AG04450 (cell line): ENCODE measurements around the gene KRTAP5-11. TPM values are rescaled to one million over a fixed set of nuclear protein-coding genes. Genes with fewer than 3 reads are reported as not detected.

ENCODE experiments used
- CTCF ChIA-PET: fragments of 300-600, 350-600 bp; formaldehyde crosslinking; extraction: SDS; loops from one replicate; lab custom pipeline; 2022; ENCODE audit warnings: antibody characterized with exemption, inconsistent platforms; lab: Charles Lee
- POLR2A ChIA-PET: fragments of 350-600 bp; formaldehyde crosslinking; extraction: SDS; loops from one replicate; lab custom pipeline; 2021; ENCODE audit warnings: antibody characterized with exemption, inconsistent platforms; lab: Yijun Ruan, JAX
- DNase-seq: peaks from one replicate; pipeline ENCODE4 v3.0.0-alpha.2; 2011; ENCODE audit warnings: low read depth, low spot score
- H3K27ac ChIP-seq: one replicate; pipeline ENCODE4 v1.5.1; 2012; ENCODE audit warnings: low read depth, low read length, control low read depth
- H3K27me3 ChIP-seq: one replicate; pipeline ENCODE4 v1.6.0; 2012; ENCODE audit warnings: low read length; ENCODE audit not compliant: control insufficient read depth, insufficient read depth
- H3K4me3 ChIP-seq: 2 replicates; pipeline ENCODE4 v1.5.1; 2011; ENCODE audit warnings: mild to moderate bottlenecking, low read depth, low read length, control low read depth
- H3K9me3 ChIP-seq: 2 replicates; pipeline ENCODE4 v1.5.1; 2012; ENCODE audit warnings: low read length; ENCODE audit not compliant: control insufficient read depth, insufficient read depth
- polyA plus RNA-seq: library from polyadenylated mRNA; depleted of rRNA; stranded (reverse); fragments of >200 nt; gene quantifications from 2 replicates; pipeline ENCODE4 v1.2.3, GENCODE V29; 2011
- TF ChIP-seq, protein P1 (sequence below): IDR thresholded peaks from 2 replicates; pipeline ENCODE4 v1.5.1; 2011; ENCODE audit warnings: low read depth, low read length, control low read depth, inconsistent platforms

KRTAP5-11 gene
- polyA plus RNA-seq, 1 experiment, result not detected

- H3K4me3 ChIP-seq, result no peak overlapping the region
- no peak overlapping the region for H3K27ac ChIP-seq
- peaks cover 2% of the 10 kb centered on the region for H3K27me3 ChIP-seq
- TF ChIP-seq, protein P1, sequence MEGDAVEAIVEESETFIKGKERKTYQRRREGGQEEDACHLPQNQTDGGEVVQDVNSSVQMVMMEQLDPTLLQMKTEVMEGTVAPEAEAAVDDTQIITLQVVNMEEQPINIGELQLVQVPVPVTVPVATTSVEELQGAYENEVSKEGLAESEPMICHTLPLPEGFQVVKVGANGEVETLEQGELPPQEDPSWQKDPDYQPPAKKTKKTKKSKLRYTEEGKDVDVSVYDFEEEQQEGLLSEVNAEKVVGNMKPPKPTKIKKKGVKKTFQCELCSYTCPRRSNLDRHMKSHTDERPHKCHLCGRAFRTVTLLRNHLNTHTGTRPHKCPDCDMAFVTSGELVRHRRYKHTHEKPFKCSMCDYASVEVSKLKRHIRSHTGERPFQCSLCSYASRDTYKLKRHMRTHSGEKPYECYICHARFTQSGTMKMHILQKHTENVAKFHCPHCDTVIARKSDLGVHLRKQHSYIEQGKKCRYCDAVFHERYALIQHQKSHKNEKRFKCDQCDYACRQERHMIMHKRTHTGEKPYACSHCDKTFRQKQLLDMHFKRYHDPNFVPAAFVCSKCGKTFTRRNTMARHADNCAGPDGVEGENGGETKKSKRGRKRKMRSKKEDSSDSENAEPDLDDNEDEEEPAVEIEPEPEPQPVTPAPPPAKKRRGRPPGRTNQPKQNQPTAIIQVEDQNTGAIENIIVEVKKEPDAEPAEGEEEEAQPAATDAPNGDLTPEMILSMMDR, result no peak
- POLR2A ChIA-PET, result no interaction called here
- CTCF ChIA-PET, result no interaction called here
- no peak for DNase-seq
- no peaks in the 10 kb centered on the region for H3K9me3 ChIP-seq
These were observed 16.5 kb downstream of the KRTAP5-11 start for GRCh38 chr11:71566081-71566620.

DNA sequence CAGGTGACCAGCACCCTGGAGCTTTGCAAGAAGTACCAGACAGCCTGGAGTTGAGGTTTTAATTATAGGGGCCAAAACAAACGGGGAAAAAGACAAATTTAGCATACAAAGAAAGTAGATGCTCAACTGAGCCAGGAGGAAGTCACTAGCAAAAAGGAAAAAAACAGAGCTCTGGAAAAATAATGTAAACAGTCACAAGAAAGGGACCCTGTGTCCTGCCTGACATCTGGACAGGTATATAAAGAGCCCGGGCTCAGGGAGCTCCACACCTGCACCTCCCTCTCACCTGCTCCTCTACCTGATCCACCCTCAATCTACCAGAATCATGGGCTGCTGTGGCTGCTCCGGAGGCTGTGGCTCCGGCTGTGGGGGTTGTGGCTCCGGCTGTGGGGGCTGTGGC lies 17.4 kb downstream of the KRTAP5-11 start, which contains the start of gene KRTAP5-10:
TSS of gene KRTAP5-10 (plus strand) at position 301 of the 400 bp plus-strand sequence. CDS start at position 326, 25 bp downstream.
- Histone ChIP-seq H3K27me3 (peaks cover 2% of the 10 kb centered on the region), H3K4me3 (no peak within 1 kb of the TSS), H3K27ac (no peak within 1 kb of the TSS), H3K9me3 (no peaks in the 10 kb centered on the region)
- TF ChIP-seq, protein P1, result no peak
- ChIA-PET POLR2A (no interaction called here), CTCF (no interaction called here)
- DNase-seq, result no peak

GRCh38 chr11:71564430-71564829 lies 18.2 kb downstream of the KRTAP5-11 start:
- DNase-seq, result no peak
- ChIA-PET CTCF (no interaction called here), POLR2A (no interaction called here)
- Histone ChIP-seq H3K9me3 (no peaks in the 10 kb centered on the region), H3K4me3 (no peak overlapping the region), H3K27ac (no peak overlapping the region), H3K27me3 (peaks cover 2% of the 10 kb centered on the region)
- TF ChIP-seq, protein P1, result no peak

DNA sequence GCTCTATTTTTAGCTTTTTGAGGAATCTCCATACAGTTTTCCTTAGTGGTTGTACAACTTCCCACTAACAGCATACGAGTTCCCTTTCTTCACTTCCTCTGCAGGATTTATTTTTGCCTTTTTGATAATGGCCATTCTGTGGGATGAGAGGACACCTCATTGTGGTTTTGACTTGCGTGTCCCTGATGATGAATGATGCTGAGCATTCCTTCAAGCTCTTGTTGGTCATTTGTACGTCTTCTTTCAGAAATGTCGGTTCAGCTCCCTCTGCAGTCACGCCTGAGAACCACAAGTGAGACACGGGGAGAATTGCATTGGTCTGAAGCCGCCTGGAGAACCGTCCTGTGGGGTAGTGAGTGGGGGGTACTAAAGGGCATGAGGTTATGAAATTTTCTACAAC lies 19.3 kb downstream of the KRTAP5-11 start:
- no peak for DNase-seq
- H3K27me3 ChIP-seq, result peaks cover 6% of the 10 kb centered on the region
- no peak overlapping the region for H3K4me3 ChIP-seq
- TF ChIP-seq, protein P1, result peak; percentile 41
- H3K9me3 ChIP-seq, result no peaks in the 10 kb centered on the region
- H3K27ac ChIP-seq, result no peak overlapping the region
- ChIA-PET POLR2A (no interaction called here), CTCF (interaction anchor here (0.8 kb wide), 1 partner anchor 181 kb away, joined by 3 read pairs; no protein-coding TSS in a partner anchor)

DNA sequence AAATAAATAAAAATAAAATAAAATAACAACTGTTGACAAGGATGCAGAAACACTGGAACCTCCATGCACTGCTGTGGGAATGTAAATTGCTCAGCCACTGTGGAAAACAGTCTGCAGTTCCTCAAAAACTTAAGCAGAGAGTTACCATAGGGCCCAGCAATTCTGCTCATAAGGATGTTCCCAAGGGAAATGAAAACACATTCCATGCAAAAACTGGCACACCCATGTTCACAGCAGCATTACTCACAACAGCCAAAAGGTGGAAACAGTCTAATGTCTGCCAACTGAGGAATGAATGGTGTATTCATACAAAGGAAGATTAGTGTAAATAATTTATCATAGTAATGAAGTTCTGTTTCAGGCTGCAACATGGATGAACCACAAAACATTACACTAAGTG lies 20.6 kb downstream of the KRTAP5-11 start:
- DNase-seq, result no peak
- CTCF ChIA-PET, result no interaction called here
- Histone ChIP-seq H3K27ac (no peak overlapping the region), H3K27me3 (peaks cover 4% of the 10 kb centered on the region), H3K9me3 (no peaks in the 10 kb centered on the region), H3K4me3 (no peak overlapping the region)
- TF ChIP-seq, protein P1, result no peak
- POLR2A ChIA-PET, result no interaction called here
